Parathyroid adenoma (tissue), 2 donors: ENCODE results near the gene S100A16.

Experiments used
- H2AFZ ChIP-seq: fragments of 300-600 bp; sonication (generic); one replicate; pipeline ENCODE4 v1.7.0; 2017; ENCODE audit warnings: antibody characterized with exemption, mild to moderate bottlenecking
- H3K27ac ChIP-seq: fragments of 300-600 bp; sonication (generic); one replicate; pipeline ENCODE4 v1.7.0; 2017
- H3K27me3 ChIP-seq: fragments of 300-600 bp; sonication (generic); one replicate; pipeline ENCODE4 v1.7.0; 2017; ENCODE audit warnings: low read length; ENCODE audit not compliant: control insufficient read depth, insufficient read depth
- H3K36me3 ChIP-seq: fragments of 300-600 bp; sonication (generic); one replicate; pipeline ENCODE4 v1.7.0; 2017; ENCODE audit warnings: low read length; ENCODE audit not compliant: control insufficient read depth, insufficient read depth
- H3K4me1 ChIP-seq: fragments of 300-600 bp; sonication (generic); one replicate; pipeline ENCODE4 v1.7.0; 2017; ENCODE audit warnings: control low read depth
- H3K4me2 ChIP-seq: fragments of 300-600 bp; sonication (generic); one replicate; pipeline ENCODE4 v1.7.0; 2017; ENCODE audit warnings: low read length
- H3K4me3 ChIP-seq: fragments of 300-600 bp; sonication (generic); one replicate; pipeline ENCODE4 v1.7.0; 2017; ENCODE audit warnings: low read depth, low read length
- H3K79me2 ChIP-seq: fragments of 300-600 bp; sonication (generic); one replicate; pipeline ENCODE4 v1.7.0; 2017; ENCODE audit warnings: control low read depth
- H3K9ac ChIP-seq: fragments of 300-600 bp; sonication (generic); one replicate; pipeline ENCODE4 v1.7.0; 2017; ENCODE audit warnings: mild to moderate bottlenecking
- H3K9me3 ChIP-seq: fragments of 300-600 bp; sonication (generic); one replicate; pipeline ENCODE4 v1.7.0; 2017; ENCODE audit warnings: low read length; ENCODE audit not compliant: control insufficient read depth
- CTCF ChIP-seq: fragments of 300-600 bp; sonication (generic); IDR thresholded peaks from one replicate; pipeline ENCODE4 v1.7.0; 2017; ENCODE audit warnings: antibody characterized with exemption, mild to moderate bottlenecking
- donor health status: primary hyperparathyroidism.

Gene S100A16

GRCh38 chr1:153639280-153639679 lies 26.3 kb upstream of the S100A16 start:
- Histone ChIP-seq H3K36me3 (no peaks in the 10 kb centered on the region), H3K27me3 (no peaks in the 10 kb centered on the region), H3K79me2 (peaks cover 7% of the 10 kb centered on the region), H3K4me3 (no peak overlapping the region), H3K27ac (no peak overlapping the region), H3K9ac (no peak overlapping the region), H3K9me3 (no peaks in the 10 kb centered on the region), H2AFZ (no peak overlapping the region), H3K4me1 (no peaks in the 10 kb centered on the region), H3K4me2 (no peak overlapping the region)
- no peak for TF ChIP-seq CTCF

GRCh38 chr1:153638261-153638660 lies 25.3 kb upstream of the S100A16 start:
- Histone ChIP-seq H2AFZ (no peak overlapping the region), H3K9me3 (no peaks in the 10 kb centered on the region), H3K36me3 (no peaks in the 10 kb centered on the region), H3K9ac (no peak overlapping the region), H3K4me3 (no peak overlapping the region), H3K27me3 (no peaks in the 10 kb centered on the region), H3K4me2 (no peak overlapping the region), H3K79me2 (peaks cover 7% of the 10 kb centered on the region), H3K4me1 (no peaks in the 10 kb centered on the region), H3K27ac (no peak overlapping the region)
- TF ChIP-seq CTCF: no peak

- H3K4me3 ChIP-seq: no peak overlapping the region
- no peak overlapping the region for H2AFZ ChIP-seq
- H3K4me2 ChIP-seq: no peak overlapping the region
- H3K36me3 ChIP-seq: no peaks in the 10 kb centered on the region
- H3K27ac ChIP-seq: no peak overlapping the region
- no peaks in the 10 kb centered on the region for H3K4me1 ChIP-seq
- TF ChIP-seq CTCF: no peak
- no peaks in the 10 kb centered on the region for H3K9me3 ChIP-seq
- H3K27me3 ChIP-seq: no peaks in the 10 kb centered on the region
- peaks cover 7% of the 10 kb centered on the region for H3K79me2 ChIP-seq
- no peak overlapping the region for H3K9ac ChIP-seq
Measured at GRCh38 chr1:153636312-153636711, 23.4 kb upstream of the S100A16 start.

- no peak overlapping the region for H3K27ac ChIP-seq
- no peaks in the 10 kb centered on the region for H3K4me1 ChIP-seq
- no peak for TF ChIP-seq CTCF
- no peaks in the 10 kb centered on the region for H3K9me3 ChIP-seq
- no peak overlapping the region for H3K4me3 ChIP-seq
- H3K79me2 ChIP-seq: peaks cover 7% of the 10 kb centered on the region
- H3K9ac ChIP-seq: no peak overlapping the region
- H2AFZ ChIP-seq: no peak overlapping the region
- H3K4me2 ChIP-seq: no peak overlapping the region
- H3K36me3 ChIP-seq: no peaks in the 10 kb centered on the region
- H3K27me3 ChIP-seq: no peaks in the 10 kb centered on the region
Measured at GRCh38 chr1:153635872-153636271, 22.9 kb upstream of the S100A16 start.
